Fibroblast of lung (primary cell): Measurements from ENCODE around the gene MGLL. TPM values are rescaled to one million over a fixed set of nuclear protein-coding genes. Genes with fewer than 3 reads are reported as not detected.

Experiments
- DNase-seq, 2 donors: peaks; one replicate each; pipeline versions ENCODE4 v3.0.0 to v3.0.0-alpha.2; 2010; ENCODE audit warnings: low read depth in 2 of 2
- H2AFZ ChIP-seq: 2 replicates; pipeline ENCODE4 v1.5.1; 2012; ENCODE audit warnings: low read length, control low read depth, inconsistent platforms
- H3K27ac ChIP-seq: 2 replicates; pipeline ENCODE4 v1.5.1; 2011; ENCODE audit warnings: low read length, control low read depth; ENCODE audit not compliant: insufficient read depth
- H3K27me3 ChIP-seq: 2 replicates; pipeline ENCODE4 v1.5.1; 2011; ENCODE audit warnings: mild to moderate bottlenecking, low read length; ENCODE audit not compliant: control insufficient read depth, insufficient read depth
- H3K36me3 ChIP-seq: 2 replicates; pipeline ENCODE4 v1.5.1; 2011; ENCODE audit warnings: low read length; ENCODE audit not compliant: control insufficient read depth, insufficient read depth
- H3K4me1 ChIP-seq: 2 replicates; pipeline ENCODE4 v1.5.1; 2011; ENCODE audit warnings: low read length; ENCODE audit not compliant: control insufficient read depth, insufficient read depth; ENCODE audit errors: extremely low read depth
- H3K4me2 ChIP-seq: 2 replicates; pipeline ENCODE4 v1.5.1; 2011; ENCODE audit warnings: low read length, control low read depth; ENCODE audit not compliant: insufficient read depth; ENCODE audit errors: extremely low read depth
- H3K4me3 ChIP-seq, 4 experiments: fragments of 200-600 bp in 1 of 4; sonication (generic) in 1 of 4; replicated peaks in 1 of 4; 2 replicates each; pipeline ENCODE4 v1.5.1; 2011 to 2016; ENCODE audit warnings: low read length in 4 of 4, low read depth in 3 of 4, mild to moderate bottlenecking in 3 of 4, control low read depth in 2 of 4, inconsistent platforms in 1 of 4, mixed read lengths in 1 of 4; ENCODE audit not compliant: insufficient read depth in 1 of 4; ENCODE audit errors: control extremely low read depth in 1 of 4
- H3K79me2 ChIP-seq: 2 replicates; pipeline ENCODE4 v1.5.1; 2012; ENCODE audit warnings: mild to moderate bottlenecking, low read length, inconsistent platforms; ENCODE audit not compliant: control insufficient read depth, insufficient read depth
- H3K9ac ChIP-seq: 2 replicates; pipeline ENCODE4 v1.5.1; 2011; ENCODE audit warnings: mild to moderate bottlenecking, low read length, control low read depth; ENCODE audit not compliant: insufficient read depth
- H3K9me3 ChIP-seq: 2 replicates; pipeline ENCODE4 v1.5.1; 2012; ENCODE audit warnings: low read depth, low read length; ENCODE audit not compliant: control insufficient read depth, insufficient read depth
- H4K20me1 ChIP-seq: 2 replicates; pipeline ENCODE4 v1.5.1; 2011; ENCODE audit warnings: low read length; ENCODE audit not compliant: control insufficient read depth, insufficient read depth; ENCODE audit errors: extremely low read depth
- EZH2 ChIP-seq: IDR thresholded peaks from 2 replicates; pipeline ENCODE4 v1.5.1; 2012; ENCODE audit warnings: low read length, control low read depth, mild to moderate bottlenecking; ENCODE audit errors: missing control alignments
- polyA plus RNA-seq, 2 donors: library from polyadenylated mRNA; depleted of rRNA in 1 of 2; stranded (reverse) in 1 of 2; unstranded in 1 of 2; fragments of >200 nt; gene quantifications; 2 replicates each; pipeline ENCODE4 v1.2.1, GENCODE V29; 2011 to 2012; ENCODE audit warnings: missing spikeins in 1 of 2
- total RNA-seq: library from RNA; depleted of rRNA; stranded (reverse); fragments of >200 nt; gene quantifications from 2 replicates; pipeline ENCODE4 v1.2.1, GENCODE V29; 2014
- TF ChIP-seq, protein P1 (sequence below), 2 donors: IDR thresholded peaks in 1 of 2; conservative IDR thresholded peaks in 1 of 2; 1 replicate in 1 of 2; 2 replicates in 1 of 2; pipeline ENCODE4 v1.5.1; 2011 to 2012; ENCODE audit warnings: low read length in 2 of 2, control low read depth in 1 of 2, inconsistent platforms in 1 of 2, low read depth in 1 of 2, mild to moderate bottlenecking in 1 of 2

MGLL gene
- total and polyA plus RNA-seq, 2 donors (not counting 1 experiment from before 2014, with no cell fraction given) = 60.1 to 122 TPM

GRCh38 chr3:127786353-127787070 is 35.8 kb downstream of the MGLL start:
- Histone ChIP-seq H3K4me1 (peaks cover 47% of the 10 kb centered on the region), H3K27ac (peak overlapping the region; percentile 51), H2AFZ (no peak overlapping the region), H3K4me2 (peak overlapping the region; percentile 17), H3K4me3 (no peak overlapping the region), H3K9me3 (no peaks in the 10 kb centered on the region), H4K20me1 (no peaks in the 10 kb centered on the region), H3K79me2 (peaks cover 24% of the 10 kb centered on the region), H3K36me3 (no peaks in the 10 kb centered on the region), H3K27me3 (no peaks in the 10 kb centered on the region), H3K9ac (no peak overlapping the region)
- no peak for TF ChIP-seq EZH2
- TF ChIP-seq, protein P1, sequence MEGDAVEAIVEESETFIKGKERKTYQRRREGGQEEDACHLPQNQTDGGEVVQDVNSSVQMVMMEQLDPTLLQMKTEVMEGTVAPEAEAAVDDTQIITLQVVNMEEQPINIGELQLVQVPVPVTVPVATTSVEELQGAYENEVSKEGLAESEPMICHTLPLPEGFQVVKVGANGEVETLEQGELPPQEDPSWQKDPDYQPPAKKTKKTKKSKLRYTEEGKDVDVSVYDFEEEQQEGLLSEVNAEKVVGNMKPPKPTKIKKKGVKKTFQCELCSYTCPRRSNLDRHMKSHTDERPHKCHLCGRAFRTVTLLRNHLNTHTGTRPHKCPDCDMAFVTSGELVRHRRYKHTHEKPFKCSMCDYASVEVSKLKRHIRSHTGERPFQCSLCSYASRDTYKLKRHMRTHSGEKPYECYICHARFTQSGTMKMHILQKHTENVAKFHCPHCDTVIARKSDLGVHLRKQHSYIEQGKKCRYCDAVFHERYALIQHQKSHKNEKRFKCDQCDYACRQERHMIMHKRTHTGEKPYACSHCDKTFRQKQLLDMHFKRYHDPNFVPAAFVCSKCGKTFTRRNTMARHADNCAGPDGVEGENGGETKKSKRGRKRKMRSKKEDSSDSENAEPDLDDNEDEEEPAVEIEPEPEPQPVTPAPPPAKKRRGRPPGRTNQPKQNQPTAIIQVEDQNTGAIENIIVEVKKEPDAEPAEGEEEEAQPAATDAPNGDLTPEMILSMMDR (conservative IDR thresholded peaks at IDR 0.05 in 1 of 2, IDR thresholded peaks at IDR 0.05 in 1 of 2; ENCODE audit: low read depth in 1 of 2, low read length in 2 of 2) = no peak
- DNase-seq = peak; percentile 58 to 83

DNA sequence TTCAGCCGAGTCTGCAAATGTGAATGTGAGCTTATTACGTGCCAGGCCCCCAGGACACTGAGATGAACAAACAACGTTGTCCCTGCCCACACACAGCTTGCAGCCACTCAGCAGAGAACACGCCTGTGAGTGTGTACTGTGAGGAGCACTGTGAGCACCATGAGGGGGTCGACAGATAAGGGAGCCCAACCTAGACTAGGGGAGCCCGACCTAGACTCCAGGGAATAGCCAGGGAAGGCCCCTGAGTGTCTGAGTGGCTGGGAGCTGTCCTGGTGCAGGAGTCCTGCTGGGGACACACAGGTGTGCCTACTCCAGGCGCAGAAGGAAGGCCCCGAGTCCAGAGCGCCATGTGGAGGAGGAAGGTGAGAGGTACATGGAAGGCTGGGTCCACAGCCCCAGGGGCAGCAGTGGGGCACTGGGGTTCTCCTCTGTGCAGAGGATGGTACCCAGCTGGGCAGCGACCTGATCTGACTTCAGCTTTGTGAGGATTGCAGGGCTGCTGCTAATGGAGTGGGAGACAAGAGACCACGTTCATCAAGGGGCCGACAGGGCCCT is 36.5 kb downstream of the MGLL start:
- peaks cover 24% of the 10 kb centered on the region for H3K79me2 ChIP-seq

More for the DNA sequence above, 36.5 kb downstream of the MGLL start:
- peak overlapping the region; percentile 26 for H3K27ac ChIP-seq
- no peaks in the 10 kb centered on the region for H4K20me1 ChIP-seq
- H2AFZ ChIP-seq = no peak overlapping the region
- H3K27me3 ChIP-seq = no peaks in the 10 kb centered on the region
- no peak overlapping the region for H3K4me3 ChIP-seq
- H3K36me3 ChIP-seq = no peaks in the 10 kb centered on the region
- no peak for TF ChIP-seq EZH2
- TF ChIP-seq, protein P1 (conservative IDR thresholded peaks at IDR 0.05 in 1 of 2, IDR thresholded peaks at IDR 0.05 in 1 of 2; ENCODE audit: low read depth in 1 of 2, low read length in 2 of 2) = peak in 1 of 2 donors; percentile 1
- H3K4me1 ChIP-seq = peaks cover 47% of the 10 kb centered on the region
- DNase-seq = no peak
- H3K4me2 ChIP-seq = peak overlapping the region; percentile 17
- H3K9me3 ChIP-seq = no peaks in the 10 kb centered on the region
- H3K9ac ChIP-seq = no peak overlapping the region
